GM06990 (cell line): Measurements from ENCODE around the gene TBC1D22A.

Experiments used
- DNase-seq: peaks from one replicate; pipeline ENCODE4 v3.0.0-alpha.2; 2011; ENCODE audit not compliant: insufficient read length; ENCODE audit errors: extremely low read depth
- H3K27me3 ChIP-seq: replicated peaks from 2 replicates; pipeline ENCODE4 v1.6.0; 2011; ENCODE audit warnings: low read length; ENCODE audit not compliant: control insufficient read depth, insufficient read depth
- H3K36me3 ChIP-seq: 2 replicates; pipeline ENCODE4 v1.5.1; 2011; ENCODE audit warnings: low read length; ENCODE audit not compliant: control insufficient read depth, insufficient read depth
- H3K4me3 ChIP-seq: replicated peaks from 2 replicates; pipeline ENCODE4 v1.5.1; 2011; ENCODE audit warnings: low read depth, mild to moderate bottlenecking, control low read depth, low read length
- CTCF ChIP-seq: IDR thresholded peaks from 2 replicates; pipeline ENCODE4 v1.5.1; 2011; ENCODE audit warnings: low read length, control low read depth, mild to moderate bottlenecking, inconsistent platforms; ENCODE audit not compliant: insufficient read depth, poor library complexity, severe bottlenecking

The TBC1D22A gene

GRCh38 chr22:46769706-46770105, 7.3 kb downstream of the TBC1D22A start:
- no peak for DNase-seq
- no peaks in the 10 kb centered on the region for H3K27me3 ChIP-seq
- H3K36me3 ChIP-seq = peaks cover 5% of the 10 kb centered on the region
- TF ChIP-seq CTCF = no peak
- peak overlapping the region; percentile 47 for H3K4me3 ChIP-seq

GRCh38 chr22:46770151-46770641, 7.7 kb downstream of the TBC1D22A start:
- no peaks in the 10 kb centered on the region for H3K27me3 ChIP-seq
- no peak for TF ChIP-seq CTCF
- H3K36me3 ChIP-seq = peaks cover 4% of the 10 kb centered on the region
- H3K4me3 ChIP-seq = peak overlapping the region; percentile 47
- no peak for DNase-seq

- no peaks in the 10 kb centered on the region for H3K27me3 ChIP-seq
- H3K4me3 ChIP-seq = peak overlapping the region; percentile 47
- no peak for DNase-seq
- peaks cover 3% of the 10 kb centered on the region for H3K36me3 ChIP-seq
- no peak for TF ChIP-seq CTCF
These were observed 8.3 kb downstream of the TBC1D22A start for GRCh38 chr22:46770726-46771125.

- no peaks in the 10 kb centered on the region for H3K27me3 ChIP-seq
- no peaks in the 10 kb centered on the region; the same call in 1 of the 2 replicates for H3K36me3 ChIP-seq
- H3K4me3 ChIP-seq = peak overlapping the region; percentile 11; the same call in 1 of the 2 replicates
- DNase-seq = no peak
- TF ChIP-seq CTCF = no peak
These were observed 10.6 kb downstream of the TBC1D22A start for GRCh38 chr22:46773076-46773475.

GRCh38 chr22:46774253-46774979, 12.0 kb downstream of the TBC1D22A start:
- Histone ChIP-seq H3K36me3 (no peaks in the 10 kb centered on the region; the same call in 1 of the 2 replicates), H3K27me3 (no peaks in the 10 kb centered on the region), H3K4me3 (peak overlapping the region; percentile 29)
- peak; percentile 83 for DNase-seq
- no peak for TF ChIP-seq CTCF
